ENCODE data around the gene ASPN.

The ASPN gene

GRCh38 chr9:92496396-92497176, 14.3 kb upstream of the ASPN start (continued):
- TF ChIP-seq, protein P1, sequence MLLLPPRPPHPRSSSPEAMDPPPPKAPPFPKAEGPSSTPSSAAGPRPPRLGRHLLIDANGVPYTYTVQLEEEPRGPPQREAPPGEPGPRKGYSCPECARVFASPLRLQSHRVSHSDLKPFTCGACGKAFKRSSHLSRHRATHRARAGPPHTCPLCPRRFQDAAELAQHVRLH (tag by site-specific recombination; IDR thresholded peaks at IDR 0.05): no peak

DNA sequence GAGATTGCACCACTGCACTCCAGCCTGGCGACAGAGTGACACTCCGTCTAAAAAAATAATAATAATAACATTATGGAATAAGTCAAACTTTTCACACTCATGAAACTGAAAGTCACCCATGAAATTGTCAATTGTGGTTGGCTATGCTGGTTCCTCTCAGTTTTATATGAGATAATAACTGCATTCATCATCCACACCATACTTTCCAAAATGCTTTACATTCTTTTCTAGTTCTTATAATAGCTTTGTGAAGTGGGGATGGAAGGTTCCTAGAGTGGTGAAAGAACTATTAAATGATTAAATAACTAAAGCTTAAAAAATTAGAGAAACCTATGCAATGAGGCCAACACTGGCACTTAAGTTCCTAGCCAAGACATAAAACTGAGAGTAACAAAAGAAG, 12.6 kb upstream of the ASPN start:
- POLR2A ChIA-PET: no interaction called here
- CTCF ChIA-PET: interaction anchor here (1.0 kb wide), 1 partner anchor 140 kb away, joined by 3 read pairs; no protein-coding TSS in a partner anchor
- no peak overlapping the region for H3K4me3 ChIP-seq (ENCODE audit: low read depth, low read length)
- TF ChIP-seq KLF1 (tag by site-specific recombination; IDR thresholded peaks at IDR 0.05): no peak
- no peak for TF ChIP-seq GLI4 (tag by site-specific recombination; IDR thresholded peaks at IDR 0.05)
- TF ChIP-seq ZNF518A (tag by site-specific recombination; conservative IDR thresholded peaks at IDR 0.05; ENCODE audit: low read depth): no peak
- no peak for TF ChIP-seq ZFP37 (tag by site-specific recombination; IDR thresholded peaks at IDR 0.05)
- TF ChIP-seq, protein P2, sequence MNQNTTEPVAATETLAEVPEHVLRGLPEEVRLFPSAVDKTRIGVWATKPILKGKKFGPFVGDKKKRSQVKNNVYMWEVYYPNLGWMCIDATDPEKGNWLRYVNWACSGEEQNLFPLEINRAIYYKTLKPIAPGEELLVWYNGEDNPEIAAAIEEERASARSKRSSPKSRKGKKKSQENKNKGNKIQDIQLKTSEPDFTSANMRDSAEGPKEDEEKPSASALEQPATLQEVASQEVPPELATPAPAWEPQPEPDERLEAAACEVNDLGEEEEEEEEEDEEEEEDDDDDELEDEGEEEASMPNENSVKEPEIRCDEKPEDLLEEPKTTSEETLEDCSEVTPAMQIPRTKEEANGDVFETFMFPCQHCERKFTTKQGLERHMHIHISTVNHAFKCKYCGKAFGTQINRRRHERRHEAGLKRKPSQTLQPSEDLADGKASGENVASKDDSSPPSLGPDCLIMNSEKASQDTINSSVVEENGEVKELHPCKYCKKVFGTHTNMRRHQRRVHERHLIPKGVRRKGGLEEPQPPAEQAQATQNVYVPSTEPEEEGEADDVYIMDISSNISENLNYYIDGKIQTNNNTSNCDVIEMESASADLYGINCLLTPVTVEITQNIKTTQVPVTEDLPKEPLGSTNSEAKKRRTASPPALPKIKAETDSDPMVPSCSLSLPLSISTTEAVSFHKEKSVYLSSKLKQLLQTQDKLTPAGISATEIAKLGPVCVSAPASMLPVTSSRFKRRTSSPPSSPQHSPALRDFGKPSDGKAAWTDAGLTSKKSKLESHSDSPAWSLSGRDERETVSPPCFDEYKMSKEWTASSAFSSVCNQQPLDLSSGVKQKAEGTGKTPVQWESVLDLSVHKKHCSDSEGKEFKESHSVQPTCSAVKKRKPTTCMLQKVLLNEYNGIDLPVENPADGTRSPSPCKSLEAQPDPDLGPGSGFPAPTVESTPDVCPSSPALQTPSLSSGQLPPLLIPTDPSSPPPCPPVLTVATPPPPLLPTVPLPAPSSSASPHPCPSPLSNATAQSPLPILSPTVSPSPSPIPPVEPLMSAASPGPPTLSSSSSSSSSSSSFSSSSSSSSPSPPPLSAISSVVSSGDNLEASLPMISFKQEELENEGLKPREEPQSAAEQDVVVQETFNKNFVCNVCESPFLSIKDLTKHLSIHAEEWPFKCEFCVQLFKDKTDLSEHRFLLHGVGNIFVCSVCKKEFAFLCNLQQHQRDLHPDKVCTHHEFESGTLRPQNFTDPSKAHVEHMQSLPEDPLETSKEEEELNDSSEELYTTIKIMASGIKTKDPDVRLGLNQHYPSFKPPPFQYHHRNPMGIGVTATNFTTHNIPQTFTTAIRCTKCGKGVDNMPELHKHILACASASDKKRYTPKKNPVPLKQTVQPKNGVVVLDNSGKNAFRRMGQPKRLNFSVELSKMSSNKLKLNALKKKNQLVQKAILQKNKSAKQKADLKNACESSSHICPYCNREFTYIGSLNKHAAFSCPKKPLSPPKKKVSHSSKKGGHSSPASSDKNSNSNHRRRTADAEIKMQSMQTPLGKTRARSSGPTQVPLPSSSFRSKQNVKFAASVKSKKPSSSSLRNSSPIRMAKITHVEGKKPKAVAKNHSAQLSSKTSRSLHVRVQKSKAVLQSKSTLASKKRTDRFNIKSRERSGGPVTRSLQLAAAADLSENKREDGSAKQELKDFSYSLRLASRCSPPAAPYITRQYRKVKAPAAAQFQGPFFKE (tag by site-specific recombination; IDR thresholded peaks at IDR 0.05; ENCODE audit: borderline replicate concordance): no peak
- TF ChIP-seq ZNF354C (tag by site-specific recombination; IDR thresholded peaks at IDR 0.05; ENCODE audit: borderline replicate concordance, low read depth): no peak
- TF ChIP-seq ZNF791 (tag by site-specific recombination; IDR thresholded peaks at IDR 0.05): no peak
- TF ChIP-seq ZSCAN30 (tag by site-specific recombination; IDR thresholded peaks at IDR 0.05): no peak
- TF ChIP-seq SALL2 (tag by site-specific recombination; IDR thresholded peaks at IDR 0.05; ENCODE audit: borderline replicate concordance): no peak
- no peak for TF ChIP-seq ZNF473 (tag by site-specific recombination; IDR thresholded peaks at IDR 0.05)
- H3K4me1 ChIP-seq (ENCODE audit: control insufficient read depth, insufficient read depth, low read length): no peaks in the 10 kb centered on the region
- H3K27ac ChIP-seq (ENCODE audit: extremely low read depth, low read depth, low read length): no peak overlapping the region
- H3K36me3 ChIP-seq (ENCODE audit: control insufficient read depth in 2 of 2, insufficient read depth in 1 of 2, low read length in 2 of 2): no peaks in the 10 kb centered on the region
- H3K9me3 ChIP-seq (ENCODE audit: control insufficient read depth, insufficient read depth, low read depth, low read length): no peaks in the 10 kb centered on the region
